Bronchial epithelial cell (primary cell): ENCODE data around the gene MMEL1. TPM values are rescaled to one million over a fixed set of nuclear protein-coding genes. Genes with fewer than 3 reads are reported as not detected.

Source experiments
- DNase-seq: peaks from one replicate; pipeline ENCODE4 v3.0.0-alpha.2; 2010; ENCODE audit warnings: low read depth
- FAIRE-seq: peaks from 2 replicates; lab custom pipeline; 2011; peaks lifted over from hg19 to GRCh38; lab: Jason Lieb, UNC
- H3K27me3 ChIP-seq: 2 replicates; pipeline ENCODE4 v1.5.1; 2011; ENCODE audit warnings: low read length; ENCODE audit not compliant: control insufficient read depth, insufficient read depth
- H3K36me3 ChIP-seq: 2 replicates; pipeline ENCODE4 v1.5.1; 2011; ENCODE audit warnings: low read length; ENCODE audit not compliant: control insufficient read depth, insufficient read depth
- H3K4me3 ChIP-seq: 2 replicates; pipeline ENCODE4 v1.5.1; 2011; ENCODE audit warnings: mild to moderate bottlenecking, low read depth, low read length, control low read depth
- CTCF ChIP-seq: IDR thresholded peaks from 2 replicates; pipeline ENCODE4 v1.5.1; 2011; ENCODE audit warnings: mild to moderate bottlenecking, moderate library complexity, low read length, control low read depth, inconsistent platforms; ENCODE audit not compliant: insufficient read depth, severe bottlenecking
- total RNA-seq: library from RNA; depleted of rRNA; stranded (reverse); fragments of >200 nt; gene quantifications from 2 replicates; pipeline ENCODE4 v1.2.1, GENCODE V29; 2014

Gene MMEL1
- total RNA-seq, 1 donor from 2014 or later: not detected

DNA sequence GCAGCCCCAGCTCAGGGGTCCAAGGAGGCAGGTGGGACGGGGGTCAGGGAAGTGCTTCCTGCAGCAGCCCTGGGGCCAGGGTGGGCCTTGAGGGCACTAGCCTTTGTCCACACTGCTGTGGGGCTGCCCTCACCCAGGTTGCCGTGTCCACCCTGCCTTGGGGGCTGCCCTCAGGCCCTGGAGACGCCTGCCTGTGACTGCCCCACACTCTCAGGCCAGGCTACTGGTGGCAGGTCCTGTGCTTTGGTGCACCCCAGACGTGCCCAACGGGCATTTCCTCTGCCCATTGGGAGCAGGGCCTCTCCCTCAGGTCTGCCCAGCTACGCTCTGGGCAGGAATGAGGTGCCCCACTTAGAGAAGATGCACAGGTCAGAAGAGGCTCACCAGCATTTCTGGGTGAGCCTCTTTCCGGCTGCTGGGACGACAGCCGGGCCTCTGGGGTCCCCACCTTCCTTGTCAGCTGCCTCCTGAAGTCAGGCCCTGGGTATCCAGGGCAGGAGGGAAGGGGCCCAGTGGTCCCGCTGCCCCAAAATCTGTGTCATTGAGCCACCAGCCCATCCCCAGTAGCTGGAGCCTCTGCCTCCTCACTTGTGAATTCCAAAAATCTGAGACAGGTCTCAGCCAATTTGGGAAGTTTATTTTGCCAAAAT lies 2.7 kb upstream of the MMEL1 start:
- Histone ChIP-seq H3K27me3 (no peaks in the 10 kb centered on the region), H3K4me3 (no peak overlapping the region), H3K36me3 (no peaks in the 10 kb centered on the region)
- TF ChIP-seq CTCF: no peak
- DNase-seq (no peak), FAIRE-seq (no peak)

GRCh38 chr1:2633936-2634491 lies 1.2 kb upstream of the MMEL1 start:
- no peak for TF ChIP-seq CTCF
- no peak overlapping the region for H3K4me3 ChIP-seq
- FAIRE-seq (no peak), DNase-seq (no peak)
- no peaks in the 10 kb centered on the region for H3K27me3 ChIP-seq
- H3K36me3 ChIP-seq: no peaks in the 10 kb centered on the region

DNA sequence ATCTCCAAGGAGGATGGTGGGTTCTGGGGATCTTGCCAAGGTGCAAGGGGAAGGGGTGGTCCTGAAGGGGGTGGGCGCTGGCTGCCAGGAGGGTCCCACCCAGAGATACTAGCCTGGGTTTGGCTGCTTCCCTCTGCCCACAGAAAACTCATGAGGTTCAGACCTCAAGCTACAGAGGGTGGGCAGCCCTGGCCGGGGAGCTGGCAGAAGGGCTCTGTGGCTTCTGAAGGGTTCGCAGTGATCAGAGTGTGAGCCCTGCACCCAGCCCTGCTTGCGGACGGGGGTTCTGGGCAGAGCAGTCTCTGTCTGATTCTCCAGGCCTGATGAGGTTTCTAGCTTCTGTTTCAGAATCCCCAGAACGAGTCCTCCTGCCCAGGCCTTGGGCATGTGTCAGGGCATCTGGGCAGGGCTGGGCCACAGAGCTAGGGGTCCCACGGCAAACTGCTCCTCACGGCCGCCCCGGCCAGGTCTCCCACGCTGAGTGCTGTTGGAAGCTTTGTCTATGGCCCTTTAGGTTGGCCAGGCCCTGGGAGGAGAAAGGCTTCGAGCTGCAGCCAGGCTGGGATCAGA lies 635 bp upstream of the MMEL1 start:
- DNase-seq: no peak
- TF ChIP-seq CTCF: no peak
- Histone ChIP-seq H3K27me3 (no peaks in the 10 kb centered on the region), H3K4me3 (no peak overlapping the region), H3K36me3 (no peaks in the 10 kb centered on the region)
- FAIRE-seq: no peak

- Histone ChIP-seq H3K27me3 (peaks cover 9% of the 10 kb centered on the region), H3K36me3 (no peaks in the 10 kb centered on the region), H3K4me3 (no peak overlapping the region)
- no peak for FAIRE-seq
- DNase-seq: no peak
- TF ChIP-seq CTCF: no peak
These were observed 775 bp downstream of the MMEL1 start for GRCh38 chr1:2632051-2632430.

DNA sequence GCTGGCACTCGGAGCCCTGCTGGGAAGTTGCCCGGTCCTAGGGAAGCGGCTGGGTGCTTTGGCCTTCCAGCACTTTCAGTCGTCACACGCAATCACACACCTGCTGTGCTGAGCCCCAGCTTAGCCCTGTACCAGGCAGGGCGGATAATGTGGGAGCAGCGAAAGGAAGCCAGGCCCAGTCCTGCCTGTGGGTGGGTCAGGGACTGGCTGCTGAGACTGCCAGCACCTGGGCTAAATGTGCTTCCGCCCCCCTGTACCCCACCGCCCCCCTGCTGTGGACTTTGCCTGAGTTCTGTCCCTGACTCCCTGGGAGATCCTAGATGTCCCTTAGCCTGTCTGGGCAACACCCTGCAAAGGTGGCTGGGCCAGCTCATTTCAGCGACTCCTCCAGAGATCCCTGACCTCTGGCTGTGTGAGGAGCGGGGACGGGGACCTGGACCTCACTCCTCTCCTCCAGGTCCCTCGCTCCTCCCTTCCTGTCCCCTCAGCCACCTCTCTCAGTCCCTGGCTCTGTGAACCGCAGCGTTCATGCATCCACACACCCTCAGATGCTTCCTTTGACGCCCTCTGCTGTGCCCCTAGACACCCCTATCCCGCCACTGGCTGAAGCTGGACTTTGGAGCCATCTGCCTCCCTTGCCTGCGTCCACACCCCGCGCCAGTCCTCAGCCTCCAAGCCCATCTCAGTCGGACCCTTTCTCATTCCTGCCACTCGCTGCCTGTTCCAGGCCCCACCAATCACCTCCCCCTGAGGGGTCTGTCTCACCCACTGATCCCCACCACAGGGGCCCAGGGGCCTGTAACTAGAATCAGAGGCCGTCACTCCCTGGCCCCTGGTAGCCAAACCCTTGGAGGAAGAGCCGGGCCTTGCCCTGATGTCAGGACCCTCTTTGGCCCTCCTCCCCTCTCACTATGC lies 1.4 kb downstream of the MMEL1 start:
- FAIRE-seq: no peak
- DNase-seq: no peak
- no peak for TF ChIP-seq CTCF
- no peaks in the 10 kb centered on the region for H3K36me3 ChIP-seq
- H3K4me3 ChIP-seq: no peak overlapping the region
- H3K27me3 ChIP-seq: peaks cover 9% of the 10 kb centered on the region
